Gastrocnemius medialis (tissue), 4 donors: ENCODE results near the gene PNPLA6.

Experiments
- CTCF ChIP-seq, 5 experiments: fragments of 450-650 bp in 3 of 5; fragments of 200-600 bp in 2 of 5; sonication (generic) in 2 of 5; IDR thresholded peaks in 4 of 5; conservative IDR thresholded peaks in 1 of 5; 1 replicate in 4 of 5; 2 replicates in 1 of 5; pipeline ENCODE4 v1.5.1; 2016 to 2019; ENCODE audit warnings: antibody characterized with exemption in 5 of 5, mild to moderate bottlenecking in 3 of 5, moderate library complexity in 3 of 5
- POLR2A ChIP-seq, 2 donors: fragments of 450-650 bp; IDR thresholded peaks; one replicate each; pipeline ENCODE4 v1.6.1; 2017; ENCODE audit warnings: antibody characterized with exemption in 2 of 2, mild to moderate bottlenecking in 2 of 2, moderate library complexity in 2 of 2

- TF ChIP-seq POLR2A (IDR thresholded peaks at IDR 0.05) (no peak), CTCF (IDR thresholded peaks at IDR 0.05 in 4 of 5, conservative IDR thresholded peaks at IDR 0.05 in 1 of 5) (no peak)
Observed at GRCh38 chr19:7602240-7602934, 66.9 kb downstream of the PNPLA6 start.
